Fibroblast of peridontal ligament (primary cell): ENCODE data around the gene CKS1B.
"Not testable (repeated sequence)": the region's sequence is repeated elsewhere in the genome, so short reads cannot be mapped to it uniquely, and the experiment has no call there.

Source experiments
- DNase-seq: peaks from one replicate; pipeline ENCODE4 v3.0.0-alpha.2; 2010; ENCODE audit errors: extremely low read depth

CKS1B gene

GRCh38 chr1:154964359-154964758 is 10.1 kb upstream of the CKS1B start:
- no peak for DNase-seq

DNA sequence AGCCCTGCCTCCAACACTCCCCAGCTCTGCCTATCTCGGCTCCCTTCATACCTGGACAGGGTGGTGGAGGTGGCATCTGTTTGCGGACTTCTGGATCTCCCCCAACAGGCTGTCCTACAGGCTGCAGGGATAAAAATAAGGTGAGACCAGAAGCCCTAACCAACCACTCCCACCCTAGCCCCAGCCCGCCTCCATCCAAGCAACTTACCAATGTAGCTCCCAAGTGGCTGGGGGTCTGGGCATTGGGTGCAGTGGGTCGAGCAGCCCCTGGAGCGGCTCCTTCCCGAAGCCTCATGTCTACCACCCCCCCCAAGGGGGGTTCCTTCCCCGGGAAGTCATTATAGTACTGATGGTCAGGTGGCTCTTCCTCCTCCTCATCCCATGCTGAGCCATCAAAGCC is 8.4 kb upstream of the CKS1B start:
- DNase-seq, result no peak

GRCh38 chr1:154967331-154967950 is 7.0 kb upstream of the CKS1B start:
- no peak for DNase-seq

DNA sequence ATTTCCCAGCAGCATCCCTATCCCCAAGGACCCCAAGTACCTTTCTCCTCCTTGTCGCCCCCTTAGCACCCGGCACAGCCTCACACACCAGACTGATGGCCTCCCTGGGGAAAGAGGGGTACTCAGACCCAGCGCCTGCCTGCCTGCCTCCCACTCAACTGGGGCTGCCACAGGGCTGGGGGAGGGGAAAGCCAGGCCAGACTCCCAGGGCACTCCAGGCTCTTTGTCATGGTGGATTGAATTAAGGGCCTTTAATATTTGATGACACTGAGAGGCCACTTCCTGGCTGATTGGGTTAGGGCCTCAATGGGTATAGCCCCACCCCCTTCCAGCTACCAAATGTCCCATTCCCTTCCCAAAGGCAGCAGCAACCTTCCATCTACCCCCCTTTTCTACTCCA is 5.8 kb upstream of the CKS1B start:
- DNase-seq, result no peak

- DNase-seq, result no peak
Observed at GRCh38 chr1:154969246-154969645, 5.2 kb upstream of the CKS1B start.

DNA sequence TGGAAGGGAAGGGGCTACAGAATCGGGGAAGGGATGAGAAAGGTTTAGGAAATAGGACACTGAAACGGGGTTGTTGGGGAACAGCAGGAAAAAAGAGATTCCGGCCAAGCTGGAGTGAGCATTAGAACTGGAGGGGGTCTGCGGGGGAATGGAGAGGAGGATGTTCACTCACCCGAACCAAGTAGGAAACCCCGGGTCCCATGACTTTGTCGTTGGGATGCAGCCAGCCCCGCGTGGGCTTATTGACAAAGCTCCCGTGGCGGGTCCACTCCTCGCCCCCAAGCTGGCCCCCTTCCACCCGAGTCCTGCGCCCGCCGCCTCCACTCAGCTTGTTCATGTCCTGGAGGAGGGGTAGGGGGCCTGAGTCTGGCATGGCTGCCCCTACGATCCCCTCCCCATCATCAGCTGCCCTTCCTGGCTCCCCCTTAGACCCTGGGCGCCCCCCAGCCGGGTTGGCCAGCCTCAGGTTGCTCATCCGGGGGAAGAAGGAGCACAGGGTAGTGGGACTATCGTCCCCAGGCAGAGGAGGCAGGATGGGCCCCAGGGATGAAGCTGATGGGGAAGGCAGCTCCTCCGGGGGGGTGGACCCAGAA is 4.5 kb upstream of the CKS1B start:
- no peak for DNase-seq

GRCh38 chr1:154970631-154971340 is 3.7 kb upstream of the CKS1B start, which contains the start of gene SHC1:
Gene SHC1, minus strand, starts transcription at chr1:154970747. Its CDS starts 221 bp downstream, at chr1:154970526.
- DNase-seq, result peak; percentile 90

DNA sequence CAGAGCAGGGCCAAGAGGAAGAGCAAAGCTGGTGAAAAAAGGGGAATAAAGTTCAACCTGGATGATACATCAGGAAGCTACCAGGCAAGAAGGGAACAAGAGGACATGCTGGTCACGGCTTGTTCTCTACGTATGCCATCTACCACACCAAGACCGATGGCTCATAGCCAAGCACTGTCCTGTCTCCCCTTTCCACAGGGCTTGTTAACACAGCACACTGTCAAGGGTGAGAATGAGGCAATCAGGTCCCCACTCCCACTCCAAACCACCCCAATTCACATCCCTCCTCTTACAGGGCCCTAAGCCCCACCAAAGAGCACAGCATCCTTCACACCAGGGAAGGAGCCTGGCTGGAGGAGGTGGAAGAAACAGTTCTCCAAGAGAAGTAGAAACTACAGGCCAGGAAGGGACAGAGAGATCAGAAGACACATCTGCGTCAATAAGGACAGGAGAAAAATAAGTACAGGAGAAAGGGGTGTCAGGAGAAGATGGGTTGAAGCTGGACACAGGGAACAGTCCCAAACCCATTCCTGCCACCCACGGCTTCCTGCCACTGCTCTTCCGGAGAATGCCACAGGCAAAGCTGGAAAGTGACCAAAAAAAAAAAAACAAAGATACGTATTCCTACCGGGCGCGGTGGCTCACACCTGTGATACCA is 3.0 kb upstream of the CKS1B start:
- no peak for DNase-seq

DNA sequence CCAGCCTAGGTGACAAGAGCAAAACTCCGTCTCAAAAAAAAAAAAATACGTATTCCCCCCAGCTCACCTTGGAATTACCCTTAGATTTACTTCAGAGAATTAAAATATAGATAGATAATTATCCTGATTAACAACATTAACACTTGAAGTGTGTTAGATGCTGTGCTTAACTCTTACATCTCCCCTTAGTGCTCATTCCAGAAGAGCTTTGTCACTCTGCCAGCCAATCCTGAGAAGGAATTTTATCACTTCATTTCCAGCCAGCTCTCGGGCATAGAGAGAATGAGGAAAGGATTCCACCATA is 2.3 kb upstream of the CKS1B start:
- no peak for DNase-seq

GRCh38 chr1:154972517-154973343 is 1.8 kb upstream of the CKS1B start:
- DNase-seq, result peak; percentile 85

DNA sequence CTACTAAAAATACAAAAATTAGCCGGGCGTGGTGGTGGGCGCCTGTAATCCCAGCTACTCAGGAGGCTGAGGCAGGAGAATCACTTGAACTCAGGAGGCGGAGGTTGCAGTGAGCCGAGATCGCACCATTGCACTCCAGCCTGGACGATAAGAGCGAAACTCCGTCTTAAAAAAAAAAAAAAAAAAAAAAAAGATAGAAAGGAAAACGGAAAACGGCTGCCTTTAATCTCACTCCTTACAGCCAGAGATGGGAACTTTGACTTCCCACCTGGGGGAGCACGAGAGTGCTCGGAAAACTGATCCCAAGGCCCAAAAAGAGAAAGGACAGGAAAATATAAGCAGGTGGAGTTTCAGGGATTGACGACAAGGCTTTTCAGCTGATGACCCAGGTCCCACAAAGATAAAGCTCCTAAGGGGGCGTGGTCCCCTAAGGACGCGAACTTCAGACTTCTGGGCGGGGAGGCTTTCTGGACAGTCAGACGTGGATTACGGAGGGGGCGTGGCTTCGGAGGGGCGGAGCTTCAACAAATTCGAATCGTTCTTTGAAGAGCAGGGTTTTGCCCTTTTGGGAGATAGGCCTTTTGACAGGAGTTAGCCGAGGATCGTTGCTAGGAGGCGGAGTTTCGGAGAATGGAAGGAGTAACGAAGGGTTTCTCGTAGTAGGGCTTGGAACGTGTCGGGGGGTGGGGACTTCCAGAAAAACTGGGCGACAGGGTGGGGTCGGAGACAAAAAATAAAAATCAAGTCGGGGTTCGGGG is 958 bp upstream of the CKS1B start:
- peak; percentile 95 for DNase-seq

DNA sequence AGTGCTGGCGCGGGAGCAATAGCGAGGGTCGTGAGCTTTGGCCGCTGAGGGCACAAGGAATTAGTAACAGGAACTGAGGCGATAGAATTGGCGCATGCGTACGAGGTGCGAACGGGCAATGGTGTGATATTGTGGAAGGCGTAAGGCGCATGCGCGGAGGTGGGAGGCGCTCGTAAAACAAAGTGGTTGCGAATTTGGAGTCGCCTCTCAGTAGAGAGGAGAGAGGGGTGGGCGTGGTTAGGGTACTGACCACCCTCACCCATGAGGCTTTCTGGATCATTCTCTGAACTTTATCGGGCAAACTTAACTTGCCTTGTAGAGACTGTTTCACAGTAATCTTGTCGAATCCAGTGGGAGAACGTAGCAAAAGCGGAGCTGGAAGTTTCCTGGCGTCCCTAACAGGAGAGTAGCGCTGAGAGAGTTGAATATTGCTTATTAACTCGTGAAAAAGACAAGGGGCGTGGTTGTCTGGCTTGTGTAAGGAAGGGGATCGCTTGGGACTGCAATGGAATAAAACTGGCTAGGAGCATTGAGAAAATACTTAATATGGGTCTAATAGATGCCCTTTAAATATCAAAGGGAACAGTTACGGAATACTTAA is 427 bp downstream of the CKS1B start:
- peak; percentile 97 for DNase-seq

DNA sequence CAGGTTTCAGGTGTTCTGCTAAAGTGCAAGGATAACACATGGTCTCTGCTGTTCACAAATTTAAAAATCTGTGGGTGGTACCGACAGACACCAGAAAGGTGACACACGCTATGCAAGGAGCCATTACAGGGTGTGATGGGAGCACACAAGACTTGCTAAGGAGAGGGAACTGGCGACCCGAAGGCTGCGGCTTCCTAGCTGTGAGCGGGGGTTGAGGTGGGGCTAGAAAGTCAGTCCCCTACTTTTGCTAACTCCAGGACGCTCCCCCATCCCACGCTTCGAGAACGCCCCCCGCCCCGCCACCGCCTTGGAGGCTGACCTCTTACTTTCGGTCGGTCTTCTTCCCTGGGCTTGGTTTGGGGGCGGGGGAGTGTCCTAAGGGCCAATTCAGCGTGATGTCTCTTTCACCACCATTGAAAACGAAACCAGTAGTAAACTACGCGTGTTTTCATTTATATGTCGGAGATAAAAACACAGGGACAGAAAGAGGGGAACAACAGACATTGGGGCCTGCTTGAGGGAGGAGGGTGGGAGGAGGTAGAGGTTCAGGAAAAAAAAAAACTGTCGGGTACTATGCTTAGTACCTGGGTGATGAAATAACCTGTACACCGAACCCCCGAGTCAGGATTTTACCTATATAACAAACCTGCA is 1.1 kb downstream of the CKS1B start:
- DNase-seq, result peak; percentile 72

DNA sequence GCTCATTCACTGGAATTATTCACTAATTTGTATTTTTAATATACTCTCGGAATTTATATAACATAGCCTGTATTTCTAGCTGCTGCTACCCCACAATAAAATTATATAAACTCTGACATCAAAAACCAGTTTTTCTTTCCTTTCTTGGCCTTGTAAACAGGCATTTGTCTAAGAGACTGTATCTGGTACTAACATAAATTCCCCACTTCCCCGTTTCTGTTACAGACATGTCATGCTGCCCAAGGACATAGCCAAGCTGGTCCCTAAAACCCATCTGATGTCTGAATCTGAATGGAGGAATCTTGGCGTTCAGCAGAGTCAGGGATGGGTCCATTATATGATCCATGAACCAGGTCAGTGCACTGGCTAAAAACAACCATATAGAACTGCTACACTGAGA is 3.3 kb downstream of the CKS1B start:
- DNase-seq, result not testable (repeated sequence)

DNA sequence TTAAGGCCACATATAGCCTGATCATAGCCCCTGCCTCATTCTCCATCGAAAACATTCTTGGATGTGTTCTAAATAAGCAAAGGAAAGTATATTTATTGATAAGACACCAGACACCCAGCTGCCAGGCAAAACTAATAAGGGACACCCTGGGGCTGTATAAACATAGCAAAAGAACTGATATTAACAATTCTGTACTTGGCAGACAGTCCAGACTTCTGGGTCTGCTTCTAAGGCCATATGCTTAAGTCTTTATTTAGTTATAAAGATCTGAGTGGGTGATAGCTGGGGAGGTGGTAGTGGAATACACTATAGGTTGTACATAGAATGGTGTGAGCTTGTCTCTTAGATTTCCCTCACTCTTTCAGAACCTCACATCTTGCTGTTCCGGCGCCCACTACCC is 3.9 kb downstream of the CKS1B start:
- DNase-seq, result no peak

DNA sequence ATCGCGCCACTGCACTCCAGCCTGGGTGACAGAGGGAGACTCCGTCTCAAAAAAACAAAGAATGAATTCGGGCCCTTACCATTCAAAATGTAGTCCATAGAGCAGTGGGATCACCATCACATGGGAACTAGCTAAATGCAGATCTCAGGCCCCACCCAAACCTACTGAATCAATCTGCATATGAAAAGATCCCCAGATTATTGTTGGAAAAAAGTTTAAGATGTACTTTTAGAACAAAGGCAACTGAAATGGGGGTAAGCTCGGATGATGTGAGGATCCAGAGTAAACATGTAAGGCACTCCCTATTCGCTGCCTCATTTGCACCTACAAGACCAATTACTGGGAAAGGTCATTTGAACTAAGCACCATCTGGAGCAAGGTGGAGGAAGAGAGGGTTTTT is 7.9 kb downstream of the CKS1B start:
- no peak for DNase-seq

- peak; percentile 100 for DNase-seq
Observed at GRCh38 chr1:154982897-154983648, 8.6 kb downstream of the CKS1B start, which contains the start of gene FLAD1. Gene FLAD1, plus strand, starts transcription at chr1:154983344. Its CDS starts 351 bp downstream, at chr1:154983695.

DNA sequence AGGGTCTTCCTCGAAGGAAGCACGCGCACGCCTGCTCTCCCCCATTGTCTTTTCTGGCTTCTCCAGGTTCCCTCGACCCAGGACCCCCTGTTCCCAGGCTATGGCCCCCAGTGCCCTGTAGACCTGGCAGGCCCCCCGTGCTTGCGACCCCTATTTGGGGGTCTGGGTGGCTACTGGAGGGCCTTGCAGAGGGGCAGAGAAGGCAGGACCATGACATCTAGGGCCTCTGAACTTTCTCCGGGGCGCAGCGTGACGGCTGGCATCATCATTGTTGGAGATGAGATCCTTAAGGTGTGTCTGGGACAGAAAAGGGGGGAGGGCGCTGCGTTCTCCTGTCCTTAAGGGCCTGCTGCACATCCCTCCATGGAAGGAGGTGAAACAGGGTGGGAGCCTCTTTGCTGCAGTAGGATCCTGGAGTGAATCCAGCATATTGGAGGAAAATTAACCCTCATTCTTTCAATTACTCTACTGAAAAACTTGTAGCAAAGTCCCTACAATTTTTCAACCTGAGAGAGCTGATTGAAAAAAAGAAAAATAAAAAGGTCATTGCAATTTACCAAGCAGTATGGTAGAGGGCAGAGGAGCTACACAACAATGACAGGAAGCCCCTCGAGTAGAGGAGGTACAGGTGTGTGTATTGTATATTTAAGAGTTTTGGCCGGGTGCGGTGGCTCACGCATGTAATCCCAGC is 9.4 kb downstream of the CKS1B start:
- DNase-seq, result no peak

GRCh38 chr1:154986736-154987135 is 12.3 kb downstream of the CKS1B start:
- not testable (repeated sequence) for DNase-seq
